OCI-LY7 (cell line): ENCODE data around the gene TMEM229A. TPM values are rescaled to one million over a fixed set of nuclear protein-coding genes. Genes with fewer than 3 reads are reported as not detected.

ENCODE experiments used
- BruUV-seq: library from RNA; stranded (reverse); fragments of 400-500 nt; replicated peaks from 2 replicates; lab custom pipeline; 2021; lab: Mats Ljungman, UMichigan
- CTCF ChIA-PET: fragments of 300-600 bp; sonication (Branson Sonifier 250); formaldehyde crosslinking; loops from one replicate; lab custom pipeline; 2022; ENCODE audit warnings: antibody characterized with exemption; ENCODE audit not compliant: unreplicated experiment; lab: Charles Lee
- POLR2A ChIA-PET: fragments of 300-600 bp; sonication (Branson Sonifier 250); formaldehyde crosslinking; loops from one replicate; lab custom pipeline; 2022; ENCODE audit warnings: antibody characterized with exemption; lab: Charles Lee
- DNase-seq: peaks from one replicate; pipeline ENCODE4 v3.0.0-alpha.2; 2015; ENCODE audit warnings: low spot score
- H2AFZ ChIP-seq: fragments of 200-600 bp; sonication (generic), shearing (Covaris generic); 2 replicates; pipeline ENCODE4 v1.6.1; 2014; ENCODE audit warnings: mild to moderate bottlenecking, antibody characterized with exemption, low read length, moderate library complexity
- H3K27ac ChIP-seq: fragments of 200-600 bp; sonication (generic); 2 replicates; pipeline ENCODE4 v1.5.1; 2014; ENCODE audit warnings: mixed run types, low read depth, mild to moderate bottlenecking, moderate library complexity, low read length, inconsistent platforms; ENCODE audit not compliant: poor library complexity, severe bottlenecking
- H3K36me3 ChIP-seq: fragments of 200-600 bp; sonication (generic); 2 replicates; pipeline ENCODE4 v1.6.1; 2014; ENCODE audit warnings: mild to moderate bottlenecking, antibody characterized with exemption, low read length, moderate library complexity, mixed read lengths; ENCODE audit not compliant: insufficient read depth
- H3K4me1 ChIP-seq: fragments of 200-600 bp; sonication (generic); 2 replicates; pipeline ENCODE4 v1.5.1; 2014; ENCODE audit warnings: mild to moderate bottlenecking, low read length; ENCODE audit not compliant: insufficient read depth, poor library complexity, severe bottlenecking
- H3K4me2 ChIP-seq: fragments of 200-600 bp; sonication (generic); 2 replicates; pipeline ENCODE4 v1.6.1; 2014; ENCODE audit warnings: mild to moderate bottlenecking, low read length
- H3K4me3 ChIP-seq: fragments of 200-600 bp; sonication (generic); 2 replicates; pipeline ENCODE4 v1.5.1; 2014; ENCODE audit warnings: mild to moderate bottlenecking, low read depth, low read length; ENCODE audit not compliant: poor library complexity, severe bottlenecking
- H3K79me2 ChIP-seq: fragments of 200-600 bp; sonication (generic); 2 replicates; pipeline ENCODE4 v1.6.1; 2016; ENCODE audit warnings: low read depth, mild to moderate bottlenecking, low read length, moderate library complexity, mixed read lengths; ENCODE audit not compliant: insufficient read depth
- H3K9me2 ChIP-seq: fragments of 200-600 bp; sonication (generic); 2 replicates; pipeline ENCODE4 v1.6.1; 2016; ENCODE audit warnings: mild to moderate bottlenecking, low read length, mixed read lengths; ENCODE audit not compliant: insufficient read depth
- H3K9me3 ChIP-seq: fragments of 200-600 bp; sonication (generic); 2 replicates; pipeline ENCODE4 v1.6.1; 2014; ENCODE audit warnings: mild to moderate bottlenecking, mixed run types, low read length, mixed read lengths
- H4K20me1 ChIP-seq: fragments of 200-600 bp; sonication (generic); 2 replicates; pipeline ENCODE4 v1.6.1; 2014; ENCODE audit warnings: mild to moderate bottlenecking, antibody characterized with exemption, low read length, moderate library complexity, mixed read lengths; ENCODE audit not compliant: insufficient read depth
- EZH2phosphoT487 ChIP-seq: fragments of 200-600 bp; sonication (generic); IDR thresholded peaks from 2 replicates; pipeline ENCODE4 v1.6.1; 2018; ENCODE audit warnings: low read depth, borderline replicate concordance, mild to moderate bottlenecking, mixed run types, antibody characterized with exemption, low read length, moderate library complexity, mixed read lengths
- intact Hi-C: fragments of 100-400 bp; cut with micrococcal nuclease; formaldehyde crosslinking; loops from one replicate; pipeline ENCODE4 v1.10.0; 2022; ENCODE audit not compliant: unreplicated experiment
- total RNA-seq, 2 experiments: library from RNA; depleted of rRNA in 1 of 2; stranded (reverse); fragments of >200 nt in 1 of 2; shearing (Covaris generic) in 1 of 2; gene quantifications; 2 replicates each; pipeline ENCODE4 v1.2.3, GENCODE V29; 2014 to 2022
- TF ChIP-seq, protein P1 (sequence below): fragments of 200-600 bp; sonication (generic); conservative IDR thresholded peaks from 2 replicates; pipeline ENCODE4 v1.5.1; 2014; ENCODE audit warnings: mild to moderate bottlenecking, antibody characterized with exemption, low read length, moderate library complexity, mixed read lengths

The TMEM229A gene
- total RNA-seq, 2 experiments from 2014 or later: not detected

DNA sequence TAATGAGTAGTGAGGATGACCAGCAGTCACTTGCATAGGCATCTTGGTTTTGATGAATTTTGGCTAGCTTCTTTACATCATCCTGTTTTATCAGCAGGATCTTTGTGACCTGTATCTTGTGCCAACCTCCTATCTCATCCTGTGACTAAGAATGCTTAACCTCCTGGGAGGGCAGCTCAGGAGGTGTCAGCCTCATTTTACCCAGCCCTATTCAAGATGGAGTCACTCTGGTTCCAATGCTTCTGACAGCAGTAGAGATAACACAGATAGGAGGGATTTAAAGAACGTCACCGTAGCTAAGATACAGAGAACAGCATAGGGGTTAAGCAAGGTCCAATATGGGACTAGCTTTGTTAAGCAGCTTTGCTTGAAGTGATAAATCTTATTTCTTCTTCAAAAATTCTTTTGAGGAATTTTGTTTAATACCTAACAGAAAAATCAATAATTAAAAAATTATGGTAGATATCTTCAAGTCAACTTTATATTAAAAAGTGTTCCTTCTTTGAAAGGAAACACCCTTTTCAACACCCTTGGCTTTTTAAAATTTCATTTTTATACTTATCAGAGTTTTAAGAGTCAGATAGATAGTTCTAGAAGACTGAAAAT, 39.9 kb downstream of the TMEM229A start:
- POLR2A ChIA-PET: no interaction called here
- H3K79me2 ChIP-seq: no peaks in the 10 kb centered on the region

DNA sequence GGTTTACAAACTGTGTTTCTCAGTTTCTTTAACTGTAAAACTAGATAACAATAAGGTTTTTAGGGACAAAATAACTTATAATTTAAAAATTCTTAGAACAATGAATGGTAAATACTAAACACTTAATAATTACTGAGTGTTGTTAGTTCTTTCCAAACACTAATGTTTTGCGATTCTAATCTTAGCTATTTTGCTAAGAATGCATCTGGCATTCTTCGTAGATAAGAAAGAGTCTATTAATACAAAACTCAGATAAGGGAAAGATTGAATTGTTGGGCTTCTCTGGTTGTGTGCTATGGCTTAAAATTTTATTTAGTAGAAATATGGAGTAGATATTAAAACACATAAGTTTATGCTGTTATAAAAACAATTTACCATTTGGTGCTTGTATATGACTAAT, 45.4 kb downstream of the TMEM229A start:
- no peak overlapping the region for H3K4me2 ChIP-seq
- ChIA-PET CTCF (no interaction called here), POLR2A (no interaction called here)
- no peaks in the 10 kb centered on the region for H3K9me2 ChIP-seq
- H3K79me2 ChIP-seq: no peaks in the 10 kb centered on the region
- BruUV-seq: no TSS peak
- no peak overlapping the region for H3K4me3 ChIP-seq
- intact Hi-C loops: no loop called here
- H3K36me3 ChIP-seq: no peaks in the 10 kb centered on the region
- H3K27ac ChIP-seq: no peak overlapping the region
- H3K4me1 ChIP-seq: no peaks in the 10 kb centered on the region
- H2AFZ ChIP-seq: no peak overlapping the region
- no peak for DNase-seq
- H4K20me1 ChIP-seq: no peaks in the 10 kb centered on the region
- H3K9me3 ChIP-seq: no peaks in the 10 kb centered on the region
- no peak for TF ChIP-seq EZH2phosphoT487
- TF ChIP-seq, protein P1, sequence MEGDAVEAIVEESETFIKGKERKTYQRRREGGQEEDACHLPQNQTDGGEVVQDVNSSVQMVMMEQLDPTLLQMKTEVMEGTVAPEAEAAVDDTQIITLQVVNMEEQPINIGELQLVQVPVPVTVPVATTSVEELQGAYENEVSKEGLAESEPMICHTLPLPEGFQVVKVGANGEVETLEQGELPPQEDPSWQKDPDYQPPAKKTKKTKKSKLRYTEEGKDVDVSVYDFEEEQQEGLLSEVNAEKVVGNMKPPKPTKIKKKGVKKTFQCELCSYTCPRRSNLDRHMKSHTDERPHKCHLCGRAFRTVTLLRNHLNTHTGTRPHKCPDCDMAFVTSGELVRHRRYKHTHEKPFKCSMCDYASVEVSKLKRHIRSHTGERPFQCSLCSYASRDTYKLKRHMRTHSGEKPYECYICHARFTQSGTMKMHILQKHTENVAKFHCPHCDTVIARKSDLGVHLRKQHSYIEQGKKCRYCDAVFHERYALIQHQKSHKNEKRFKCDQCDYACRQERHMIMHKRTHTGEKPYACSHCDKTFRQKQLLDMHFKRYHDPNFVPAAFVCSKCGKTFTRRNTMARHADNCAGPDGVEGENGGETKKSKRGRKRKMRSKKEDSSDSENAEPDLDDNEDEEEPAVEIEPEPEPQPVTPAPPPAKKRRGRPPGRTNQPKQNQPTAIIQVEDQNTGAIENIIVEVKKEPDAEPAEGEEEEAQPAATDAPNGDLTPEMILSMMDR: no peak

More for the DNA sequence above, 39.9 kb downstream of the TMEM229A start:
- CTCF ChIA-PET: no interaction called here
- no peak for TF ChIP-seq EZH2phosphoT487
- TF ChIP-seq, protein P1: no peak
- H3K36me3 ChIP-seq: no peaks in the 10 kb centered on the region
- no peaks in the 10 kb centered on the region for H4K20me1 ChIP-seq
- H2AFZ ChIP-seq: no peak overlapping the region
- BruUV-seq: no TSS peak
- intact Hi-C loops: no loop called here
- no peak overlapping the region for H3K4me3 ChIP-seq
- H3K9me3 ChIP-seq: no peaks in the 10 kb centered on the region
- H3K4me1 ChIP-seq: no peaks in the 10 kb centered on the region
- no peak for DNase-seq
- no peaks in the 10 kb centered on the region for H3K9me2 ChIP-seq
- no peak overlapping the region for H3K4me2 ChIP-seq
- H3K27ac ChIP-seq: no peak overlapping the region

Other genes with a start within 250 kb of the TMEM229A start
- gene HYAL4, start 187.9 kb downstream of the TMEM229A start, total RNA-seq (2014; rRNA removed; shearing (Covaris generic)): not detected in 2 replicates
- gene HYAL4, start 187.9 kb downstream of the TMEM229A start, total RNA-seq (2022): not detected in 2 replicates
- gene SPAM1, start 107.8 kb downstream of the TMEM229A start, total RNA-seq (2014; rRNA removed; shearing (Covaris generic)): not detected in 2 replicates
- not detected in 2 replicates for gene SPAM1, start 107.8 kb downstream of the TMEM229A start, total RNA-seq (2022)